HepG2 (cell line): ENCODE results near the gene ANKRD1. TPM values are rescaled to one million over a fixed set of nuclear protein-coding genes. Genes with fewer than 3 reads are reported as not detected.

Source experiments
- ATM ChIP-seq: fragments of 450-650 bp; IDR thresholded peaks from 2 replicates; pipeline ENCODE4 v1.7.1; 2017; ENCODE audit warnings: mild to moderate bottlenecking, borderline replicate concordance
- NFIC ChIP-seq: IDR thresholded peaks from 2 replicates; pipeline ENCODE4 v1.6.1; 2012; ENCODE audit warnings: mild to moderate bottlenecking, low read length, inconsistent platforms
- PAXIP1 ChIP-seq: sonication (generic); formaldehyde crosslinking; conservative IDR thresholded peaks from 2 replicates; pipeline ENCODE4 v1.4.0; 2020; ENCODE audit warnings: mild to moderate bottlenecking, missing genetic modification reagents, moderate library complexity
- RXRB ChIP-seq: IDR thresholded peaks from 2 replicates; pipeline ENCODE4 v1.6.1; 2016; ENCODE audit warnings: borderline replicate concordance, missing genetic modification reagents, missing compliant biosample characterization
- ZBTB25 ChIP-seq: IDR thresholded peaks from 2 replicates; pipeline ENCODE4 v1.6.1; 2018; ENCODE audit warnings: missing genetic modification reagents
- ZFAT ChIP-seq: sonication (generic); formaldehyde crosslinking; conservative IDR thresholded peaks from 2 replicates; pipeline ENCODE4 v1.8.1; 2023; ENCODE audit warnings: missing genetic modification reagents, inconsistent platforms
- ZNF460 ChIP-seq: sonication (generic); formaldehyde crosslinking; IDR thresholded peaks from 2 replicates; pipeline ENCODE4 v1.5.1; 2020; ENCODE audit warnings: missing genetic modification reagents, mild to moderate bottlenecking, borderline replicate concordance
- ZNF577 ChIP-seq: sonication (generic); formaldehyde crosslinking; IDR thresholded peaks from 2 replicates; pipeline ENCODE4 v1.4.0; 2020; ENCODE audit warnings: mild to moderate bottlenecking, low read depth, missing genetic modification reagents, borderline replicate concordance
- ZNF720 ChIP-seq: sonication (generic); formaldehyde crosslinking; IDR thresholded peaks from 2 replicates; pipeline ENCODE4 v1.4.0; 2020; ENCODE audit warnings: missing genetic modification reagents
- ZNF841 ChIP-seq: sonication (generic); formaldehyde crosslinking; IDR thresholded peaks from 2 replicates; pipeline ENCODE4 v1.8.1; 2023; ENCODE audit warnings: missing genetic modification reagents, borderline replicate concordance
- polyA plus RNA-seq, 8 experiments: library from polyadenylated mRNA; depleted of rRNA in 3 of 8; stranded (reverse) in 7 of 8; unstranded in 1 of 8; fragments of >200 nt; fragmentation: Illumina TruSeq in 4 of 8; extraction: Trizol in 4 of 8; gene quantifications; 2 replicates each; pipeline versions ENCODE4 v1.2.1 to v1.2.3, GENCODE V29; 2011 to 2016; ENCODE audit warnings: low read depth in 4 of 8, missing spikeins in 1 of 8, mixed read lengths in 1 of 8; ENCODE audit not compliant: insufficient read depth in 1 of 8
- total RNA-seq, 5 experiments: library from RNA; depleted of rRNA; stranded (reverse); fragments of >200 nt; fragmentation: Illumina TruSeq; extraction: Trizol; gene quantifications; 2 replicates each; pipeline ENCODE4 v1.2.3, GENCODE V29; 2016; ENCODE audit warnings: low read depth in 1 of 5
- TF ChIP-seq, protein P1 (sequence below): sonication (generic); formaldehyde crosslinking; IDR thresholded peaks from 2 replicates; pipeline ENCODE4 v1.4.0; 2020; ENCODE audit warnings: missing genetic modification reagents, borderline replicate concordance
- TF ChIP-seq, protein P2 (sequence below): sonication (generic); formaldehyde crosslinking; IDR thresholded peaks from 2 replicates; pipeline ENCODE4 v1.9.0; 2021; ENCODE audit warnings: mild to moderate bottlenecking, missing genetic modification reagents

The ANKRD1 gene
- total and polyA plus RNA-seq, 2 of the 13 experiments (the other 11 are each of a cell fraction or from before 2014, with no cell fraction given) = 19.4 to 41.8 TPM

- TF ChIP-seq ZBTB25 (CRISPR knock-in tag) (no peak), PAXIP1 (CRISPR knock-in tag) (peak; percentile 94), ZNF460 (CRISPR knock-in tag) (no peak), RXRB (CRISPR knock-in tag) (peak; percentile 90), ATM (no peak), ZNF720 (CRISPR knock-in tag) (no peak), ZFAT (CRISPR knock-in tag) (no peak), NFIC (peak; percentile 76), ZNF577 (CRISPR knock-in tag) (no peak), ZNF841 (CRISPR knock-in tag) (no peak)
- TF ChIP-seq, protein P1, sequence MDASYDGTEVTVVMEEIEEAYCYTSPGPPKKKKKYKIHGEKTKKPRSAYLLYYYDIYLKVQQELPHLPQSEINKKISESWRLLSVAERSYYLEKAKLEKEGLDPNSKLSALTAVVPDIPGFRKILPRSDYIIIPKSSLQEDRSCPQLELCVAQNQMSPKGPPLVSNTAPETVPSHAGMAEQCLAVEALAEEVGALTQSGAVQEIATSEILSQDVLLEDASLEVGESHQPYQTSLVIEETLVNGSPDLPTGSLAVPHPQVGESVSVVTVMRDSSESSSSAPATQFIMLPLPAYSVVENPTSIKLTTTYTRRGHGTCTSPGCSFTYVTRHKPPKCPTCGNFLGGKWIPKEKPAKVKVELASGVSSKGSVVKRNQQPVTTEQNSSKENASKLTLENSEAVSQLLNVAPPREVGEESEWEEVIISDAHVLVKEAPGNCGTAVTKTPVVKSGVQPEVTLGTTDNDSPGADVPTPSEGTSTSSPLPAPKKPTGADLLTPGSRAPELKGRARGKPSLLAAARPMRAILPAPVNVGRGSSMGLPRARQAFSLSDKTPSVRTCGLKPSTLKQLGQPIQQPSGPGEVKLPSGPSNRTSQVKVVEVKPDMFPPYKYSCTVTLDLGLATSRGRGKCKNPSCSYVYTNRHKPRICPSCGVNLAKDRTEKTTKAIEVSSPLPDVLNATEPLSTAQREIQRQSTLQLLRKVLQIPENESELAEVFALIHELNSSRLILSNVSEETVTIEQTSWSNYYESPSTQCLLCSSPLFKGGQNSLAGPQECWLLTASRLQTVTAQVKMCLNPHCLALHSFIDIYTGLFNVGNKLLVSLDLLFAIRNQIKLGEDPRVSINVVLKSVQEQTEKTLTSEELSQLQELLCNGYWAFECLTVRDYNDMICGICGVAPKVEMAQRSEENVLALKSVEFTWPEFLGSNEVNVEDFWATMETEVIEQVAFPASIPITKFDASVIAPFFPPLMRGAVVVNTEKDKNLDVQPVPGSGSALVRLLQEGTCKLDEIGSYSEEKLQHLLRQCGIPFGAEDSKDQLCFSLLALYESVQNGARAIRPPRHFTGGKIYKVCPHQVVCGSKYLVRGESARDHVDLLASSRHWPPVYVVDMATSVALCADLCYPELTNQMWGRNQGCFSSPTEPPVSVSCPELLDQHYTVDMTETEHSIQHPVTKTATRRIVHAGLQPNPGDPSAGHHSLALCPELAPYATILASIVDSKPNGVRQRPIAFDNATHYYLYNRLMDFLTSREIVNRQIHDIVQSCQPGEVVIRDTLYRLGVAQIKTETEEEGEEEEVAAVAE = no peak
- TF ChIP-seq, protein P2, sequence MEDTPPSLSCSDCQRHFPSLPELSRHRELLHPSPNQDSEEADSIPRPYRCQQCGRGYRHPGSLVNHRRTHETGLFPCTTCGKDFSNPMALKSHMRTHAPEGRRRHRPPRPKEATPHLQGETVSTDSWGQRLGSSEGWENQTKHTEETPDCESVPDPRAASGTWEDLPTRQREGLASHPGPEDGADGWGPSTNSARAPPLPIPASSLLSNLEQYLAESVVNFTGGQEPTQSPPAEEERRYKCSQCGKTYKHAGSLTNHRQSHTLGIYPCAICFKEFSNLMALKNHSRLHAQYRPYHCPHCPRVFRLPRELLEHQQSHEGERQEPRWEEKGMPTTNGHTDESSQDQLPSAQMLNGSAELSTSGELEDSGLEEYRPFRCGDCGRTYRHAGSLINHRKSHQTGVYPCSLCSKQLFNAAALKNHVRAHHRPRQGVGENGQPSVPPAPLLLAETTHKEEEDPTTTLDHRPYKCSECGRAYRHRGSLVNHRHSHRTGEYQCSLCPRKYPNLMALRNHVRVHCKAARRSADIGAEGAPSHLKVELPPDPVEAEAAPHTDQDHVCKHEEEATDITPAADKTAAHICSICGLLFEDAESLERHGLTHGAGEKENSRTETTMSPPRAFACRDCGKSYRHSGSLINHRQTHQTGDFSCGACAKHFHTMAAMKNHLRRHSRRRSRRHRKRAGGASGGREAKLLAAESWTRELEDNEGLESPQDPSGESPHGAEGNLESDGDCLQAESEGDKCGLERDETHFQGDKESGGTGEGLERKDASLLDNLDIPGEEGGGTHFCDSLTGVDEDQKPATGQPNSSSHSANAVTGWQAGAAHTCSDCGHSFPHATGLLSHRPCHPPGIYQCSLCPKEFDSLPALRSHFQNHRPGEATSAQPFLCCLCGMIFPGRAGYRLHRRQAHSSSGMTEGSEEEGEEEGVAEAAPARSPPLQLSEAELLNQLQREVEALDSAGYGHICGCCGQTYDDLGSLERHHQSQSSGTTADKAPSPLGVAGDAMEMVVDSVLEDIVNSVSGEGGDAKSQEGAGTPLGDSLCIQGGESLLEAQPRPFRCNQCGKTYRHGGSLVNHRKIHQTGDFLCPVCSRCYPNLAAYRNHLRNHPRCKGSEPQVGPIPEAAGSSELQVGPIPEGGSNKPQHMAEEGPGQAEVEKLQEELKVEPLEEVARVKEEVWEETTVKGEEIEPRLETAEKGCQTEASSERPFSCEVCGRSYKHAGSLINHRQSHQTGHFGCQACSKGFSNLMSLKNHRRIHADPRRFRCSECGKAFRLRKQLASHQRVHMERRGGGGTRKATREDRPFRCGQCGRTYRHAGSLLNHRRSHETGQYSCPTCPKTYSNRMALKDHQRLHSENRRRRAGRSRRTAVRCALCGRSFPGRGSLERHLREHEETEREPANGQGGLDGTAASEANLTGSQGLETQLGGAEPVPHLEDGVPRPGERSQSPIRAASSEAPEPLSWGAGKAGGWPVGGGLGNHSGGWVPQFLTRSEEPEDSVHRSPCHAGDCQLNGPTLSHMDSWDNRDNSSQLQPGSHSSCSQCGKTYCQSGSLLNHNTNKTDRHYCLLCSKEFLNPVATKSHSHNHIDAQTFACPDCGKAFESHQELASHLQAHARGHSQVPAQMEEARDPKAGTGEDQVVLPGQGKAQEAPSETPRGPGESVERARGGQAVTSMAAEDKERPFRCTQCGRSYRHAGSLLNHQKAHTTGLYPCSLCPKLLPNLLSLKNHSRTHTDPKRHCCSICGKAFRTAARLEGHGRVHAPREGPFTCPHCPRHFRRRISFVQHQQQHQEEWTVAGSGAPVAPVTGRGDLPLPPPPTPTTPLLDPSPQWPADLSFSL (CRISPR knock-in tag) = peak; percentile 92
Measured at GRCh38 chr10:90930971-90931871, 10.3 kb upstream of the ANKRD1 start (continued).
